Stimulated activated CD4-positive, alpha-beta T cell treated with anti-CD3 and anti-CD28 coated beads, Interleukin-1b, Interleukin-23, amount 100 ng/mL, for 1 hour (primary cell): ENCODE results near the gene COMP.

ENCODE experiments used
- DNase-seq, 2 donors: peaks; one replicate each; pipeline ENCODE4 v3.0.0-alpha.2; 2020; ENCODE audit warnings: low read depth in 2 of 2

Gene COMP

DNA sequence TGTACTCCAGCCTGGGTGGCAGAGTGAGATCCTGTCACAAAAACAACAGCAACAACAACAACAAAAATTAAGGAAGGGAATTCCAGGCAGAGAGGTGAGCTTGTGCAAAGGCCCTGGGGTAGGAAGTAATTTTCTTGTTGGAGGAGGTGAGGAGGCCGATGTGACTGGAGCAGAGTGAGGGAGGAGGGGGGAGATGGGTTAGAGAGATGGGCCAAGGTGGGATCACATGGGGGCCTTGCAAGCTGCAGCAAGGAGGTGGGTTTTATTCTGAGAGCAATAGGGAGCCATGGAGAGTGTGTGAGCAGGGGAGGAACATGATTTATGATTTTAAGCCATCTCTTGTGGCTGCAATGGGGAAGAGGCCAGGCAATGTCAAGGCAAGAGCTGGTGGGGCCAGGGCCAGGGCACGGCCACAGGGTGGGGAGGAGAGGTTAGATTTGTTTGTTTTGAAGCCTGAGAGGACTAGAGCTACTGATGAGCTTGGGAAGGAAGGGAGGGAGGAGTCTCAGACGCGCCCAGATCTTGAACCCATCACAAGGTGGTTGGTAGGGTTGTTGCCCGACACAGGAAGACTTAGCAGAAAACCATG lies 12.5 kb upstream of the COMP start:
- DNase-seq = no peak

GRCh38 chr19:18802354-18802753 lies 11.2 kb upstream of the COMP start:
- no peak for DNase-seq

- DNase-seq = no peak
Observed at GRCh38 chr19:18800636-18801035, 9.5 kb upstream of the COMP start.

- DNase-seq = no peak
Observed at GRCh38 chr19:18800079-18800478, 9.0 kb upstream of the COMP start.

DNA sequence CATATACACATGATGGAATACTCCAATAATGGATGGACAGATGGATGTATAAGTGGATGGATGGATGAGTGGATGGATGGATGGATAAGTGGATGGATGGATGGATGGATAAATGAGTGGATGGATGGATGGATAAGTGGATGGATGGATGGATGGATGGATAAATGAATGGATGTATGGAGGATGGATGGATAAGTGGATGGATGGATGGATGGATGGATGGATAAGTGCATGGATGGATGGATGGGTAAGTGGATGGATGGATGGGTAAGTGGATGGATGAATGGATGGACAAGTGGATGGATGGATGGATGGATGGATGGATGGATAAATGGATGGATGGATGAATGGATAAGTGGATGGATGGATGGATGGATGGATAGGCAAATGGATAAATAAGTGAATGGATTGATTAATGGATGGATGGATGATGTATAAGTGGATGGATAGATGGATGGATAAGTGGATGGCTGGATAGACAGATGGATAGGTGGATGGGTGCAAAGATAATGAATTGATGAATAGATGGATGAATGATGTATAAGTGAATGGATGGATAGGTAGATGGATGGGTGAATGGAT lies 8.4 kb upstream of the COMP start:
- DNase-seq = no peak

DNA sequence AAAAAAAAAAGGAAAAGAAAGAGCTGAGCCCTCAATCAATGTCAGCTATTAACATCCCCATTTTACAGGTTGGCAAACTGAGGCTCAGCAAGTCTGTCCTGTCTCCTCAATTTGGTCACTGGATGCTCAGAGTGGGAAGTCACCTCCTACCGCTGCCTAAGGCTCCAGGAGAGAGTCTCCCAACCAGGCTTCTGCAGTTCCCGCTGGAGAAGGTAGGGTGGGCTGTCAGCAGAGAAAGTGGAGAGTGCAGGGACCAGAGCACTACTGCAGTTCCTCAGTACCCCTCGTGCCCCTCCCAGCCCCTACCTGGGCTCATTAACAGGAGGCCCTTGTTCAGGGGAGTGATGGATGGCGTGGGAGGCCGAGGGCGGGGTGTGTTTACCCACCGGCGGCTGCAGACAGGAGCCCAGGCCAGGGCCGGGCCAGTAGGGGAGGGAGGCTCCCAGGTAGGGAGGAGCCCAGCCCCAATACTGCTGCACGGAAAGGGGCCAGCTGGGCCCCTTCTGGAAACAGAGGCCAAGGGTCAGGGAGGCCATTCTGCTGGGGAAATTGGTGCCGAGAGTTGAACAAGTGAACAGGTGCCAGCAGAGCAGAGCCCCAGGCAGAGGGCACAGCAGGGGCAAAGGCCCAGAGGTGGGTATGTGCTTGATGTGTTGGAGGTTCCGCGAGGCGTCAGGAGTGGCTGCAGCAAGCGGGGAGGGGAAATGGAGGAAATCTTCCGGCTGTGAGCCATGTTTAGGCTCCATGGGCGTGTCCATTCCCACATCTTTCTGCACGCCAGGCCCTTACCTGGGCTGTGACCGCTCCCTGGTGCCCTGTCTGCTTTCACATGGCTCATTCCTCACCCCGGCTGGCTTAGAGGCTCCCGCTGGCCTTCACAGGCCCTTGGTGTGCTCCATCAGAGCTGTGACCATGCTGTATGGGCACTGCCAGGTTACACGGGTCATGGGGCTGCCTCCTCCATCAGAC lies 7.6 kb upstream of the COMP start:
- DNase-seq = no peak

- DNase-seq = no peak
Observed at GRCh38 chr19:18796239-18796638, 5.1 kb upstream of the COMP start.

DNA sequence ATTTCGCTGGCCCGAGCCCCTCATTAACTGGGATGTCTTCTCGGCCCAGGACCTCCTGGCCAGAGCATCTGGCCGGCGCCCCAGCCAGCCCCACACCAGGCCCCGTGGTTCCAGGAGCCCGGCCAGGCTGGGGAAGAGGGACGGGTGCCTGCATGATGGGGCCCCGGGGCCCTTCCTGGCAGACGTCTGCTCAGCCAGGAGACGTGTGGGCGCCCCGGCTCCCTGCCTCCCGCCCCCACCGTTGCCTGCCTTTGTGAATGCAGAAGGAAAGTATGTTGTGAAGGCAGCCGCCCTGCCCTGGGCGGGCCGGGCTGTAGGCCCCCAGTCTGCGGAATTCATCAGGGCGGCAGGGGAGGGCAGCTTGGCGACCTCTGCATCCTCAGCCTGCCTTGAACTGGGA lies 4.4 kb upstream of the COMP start:
- DNase-seq = no peak

DNA sequence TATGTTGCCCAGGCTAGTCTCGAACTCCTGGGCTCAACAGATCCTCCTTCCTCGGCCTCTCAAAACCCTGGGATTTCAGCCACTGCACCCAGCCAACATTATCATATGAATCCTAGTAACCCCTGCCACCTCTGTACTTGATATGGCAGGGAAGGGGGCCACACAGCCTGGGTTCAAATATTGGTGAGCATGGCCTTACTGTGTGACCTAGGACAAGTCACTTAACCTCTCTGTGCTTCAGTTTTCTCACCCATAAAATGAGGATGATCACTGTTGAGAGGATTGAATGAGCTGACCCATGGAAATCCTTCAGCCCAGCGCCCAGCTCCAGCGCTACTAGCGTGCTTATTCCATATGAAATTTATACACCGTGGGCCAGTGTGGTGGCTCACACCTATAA lies 3.6 kb upstream of the COMP start:
- DNase-seq = no peak

DNA sequence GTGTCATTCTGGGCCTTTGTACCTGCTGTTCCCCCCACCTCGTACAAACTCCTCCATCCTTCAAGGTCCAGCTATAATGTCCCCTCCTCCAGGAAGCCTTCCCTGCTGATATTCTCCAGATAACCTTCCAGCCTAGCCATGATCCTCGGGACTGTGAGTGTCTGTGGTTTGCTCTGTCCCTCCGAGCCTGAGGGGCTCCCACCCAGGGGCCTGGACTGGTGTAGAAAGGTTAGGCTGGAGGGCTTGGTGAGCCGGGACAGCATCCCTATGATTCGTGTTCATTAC lies 2.9 kb upstream of the COMP start:
- DNase-seq = no peak

GRCh38 chr19:18793144-18794028 lies 2.3 kb upstream of the COMP start:
- DNase-seq = no peak

- no peak for DNase-seq
Observed at GRCh38 chr19:18792661-18793060, 1.6 kb upstream of the COMP start.

DNA sequence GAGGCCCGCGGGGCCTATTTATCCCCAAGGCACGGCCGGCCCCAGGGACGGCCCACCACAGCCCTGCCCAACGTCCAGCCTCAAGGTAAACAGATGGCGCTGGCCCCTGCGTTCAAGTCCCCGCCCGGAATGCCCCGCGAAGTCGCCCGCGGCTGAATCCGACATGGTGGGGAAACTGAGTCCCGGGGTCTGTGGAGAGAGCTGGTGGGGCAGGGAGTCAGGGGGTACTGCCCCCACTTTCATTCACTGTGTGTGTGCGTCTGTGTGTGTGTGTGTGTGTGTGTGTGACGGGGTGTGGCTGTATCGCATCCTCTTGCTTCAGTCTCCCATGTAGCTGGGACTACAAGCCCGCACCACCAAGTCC lies 192 bp upstream of the COMP start:
- DNase-seq = no peak

- no peak for DNase-seq
Observed at GRCh38 chr19:18789883-18790565, 1.1 kb downstream of the COMP start.

DNA sequence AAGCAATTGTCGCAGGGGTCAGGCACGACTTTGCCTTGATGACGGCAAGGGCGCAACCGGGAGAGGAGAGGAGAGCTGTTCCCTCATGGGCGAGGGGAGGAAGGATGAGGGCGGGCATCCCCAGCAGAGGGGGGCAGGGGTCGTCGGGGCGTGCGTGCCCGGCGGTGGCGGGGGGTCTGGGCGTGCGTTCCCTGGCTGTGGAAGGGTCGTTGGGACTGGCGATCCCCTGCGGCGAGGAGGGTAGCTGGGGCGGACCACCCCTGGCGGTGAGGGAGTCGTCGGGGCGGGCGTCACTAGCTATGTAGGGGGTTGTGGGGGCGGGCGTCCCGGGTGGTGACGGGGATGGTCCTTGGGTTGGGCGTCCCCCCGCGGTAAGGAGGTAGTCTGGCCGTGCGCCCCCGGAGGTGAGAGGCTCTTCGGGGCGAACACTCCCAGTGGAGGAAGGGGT lies 1.7 kb downstream of the COMP start:
- no peak for DNase-seq

GRCh38 chr19:18788529-18789421 lies 2.3 kb downstream of the COMP start:
- no peak for DNase-seq

- peak; percentile 16 to 50 for DNase-seq
Observed at GRCh38 chr19:18785179-18786124, 5.7 kb downstream of the COMP start.

- no peak for DNase-seq
Observed at GRCh38 chr19:18784786-18785120, 6.4 kb downstream of the COMP start.

- DNase-seq = no peak
Observed at GRCh38 chr19:18783958-18784785, 6.9 kb downstream of the COMP start.
